CD4-positive, alpha-beta T cell treated with Interleukin-4 for 4 hours (primary cell): ENCODE data around the gene BLTP3B.
"Not testable (repeated sequence)": the region's sequence is repeated elsewhere in the genome, so short reads cannot be mapped to it uniquely, and the experiment has no call there.

Experiments used
- DNase-seq: peaks from one replicate; pipeline ENCODE4 v3.0.0-alpha.2; 2020

The BLTP3B gene

GRCh38 chr12:100142851-100143559 is at the start of gene BLTP3B:
BLTP3B (minus strand) TSS chr12:100142874; CDS start chr12:100142635, 239 bp downstream.
- DNase-seq, result peak; percentile 86

- no peak for DNase-seq
Observed at GRCh38 chr12:100189636-100190394, 47.1 kb upstream of the BLTP3B start.

GRCh38 chr12:100188888-100189635 is 46.4 kb upstream of the BLTP3B start:
- DNase-seq, result not testable (repeated sequence)

GRCh38 chr12:100187857-100188519 is 45.3 kb upstream of the BLTP3B start:
- DNase-seq, result no peak

- DNase-seq, result no peak
Observed at GRCh38 chr12:100187068-100187467, 44.4 kb upstream of the BLTP3B start.

GRCh38 chr12:100186071-100186470 is 43.4 kb upstream of the BLTP3B start:
- DNase-seq, result no peak

GRCh38 chr12:100185361-100185894 is 42.8 kb upstream of the BLTP3B start:
- no peak for DNase-seq

GRCh38 chr12:100184549-100185145 is 42.0 kb upstream of the BLTP3B start:
- DNase-seq, result no peak

GRCh38 chr12:100179252-100179651 is 36.6 kb upstream of the BLTP3B start:
- DNase-seq, result no peak

GRCh38 chr12:100176493-100176892 is 33.8 kb upstream of the BLTP3B start:
- DNase-seq, result not testable (repeated sequence)

GRCh38 chr12:100174495-100174894 is 31.8 kb upstream of the BLTP3B start:
- no peak for DNase-seq

- no peak for DNase-seq
Observed at GRCh38 chr12:100173111-100173510, 30.4 kb upstream of the BLTP3B start.

- DNase-seq, result no peak
Observed at GRCh38 chr12:100171248-100171647, 28.6 kb upstream of the BLTP3B start.

- DNase-seq, result no peak
Observed at GRCh38 chr12:100170313-100170858, 27.7 kb upstream of the BLTP3B start.

GRCh38 chr12:100169345-100169744 is 26.7 kb upstream of the BLTP3B start:
- no peak for DNase-seq

- DNase-seq, result no peak
Observed at GRCh38 chr12:100168562-100168961, 25.9 kb upstream of the BLTP3B start.

- DNase-seq, result no peak
Observed at GRCh38 chr12:100166232-100166631, 23.6 kb upstream of the BLTP3B start.

- no peak for DNase-seq
Observed at GRCh38 chr12:100165356-100165755, 22.7 kb upstream of the BLTP3B start.

GRCh38 chr12:100164153-100164704 is 21.6 kb upstream of the BLTP3B start:
- DNase-seq, result no peak

GRCh38 chr12:100163416-100164152 is 20.9 kb upstream of the BLTP3B start:
- peak; percentile 66 for DNase-seq
